Thyroid gland (tissue), 4 donors: ENCODE data around the gene BAHD1.

Experiments
- POLR2A ChIP-seq, 2 donors: fragments of 450-650 bp; IDR thresholded peaks; one replicate each; pipeline ENCODE4 v1.6.1; 2017; ENCODE audit warnings: antibody characterized with exemption in 2 of 2, mild to moderate bottlenecking in 2 of 2, moderate library complexity in 1 of 2
- TF ChIP-seq, protein P1 (sequence below), 6 experiments: fragments of 200-600 bp in 3 of 6; fragments of 450-650 bp in 3 of 6; sonication (generic) in 3 of 6; IDR thresholded peaks; one replicate each; pipeline ENCODE4 v1.5.1; 2016 to 2019; ENCODE audit warnings: antibody characterized with exemption in 6 of 6, mild to moderate bottlenecking in 2 of 6, inconsistent platforms in 1 of 6, moderate library complexity in 1 of 6

DNA sequence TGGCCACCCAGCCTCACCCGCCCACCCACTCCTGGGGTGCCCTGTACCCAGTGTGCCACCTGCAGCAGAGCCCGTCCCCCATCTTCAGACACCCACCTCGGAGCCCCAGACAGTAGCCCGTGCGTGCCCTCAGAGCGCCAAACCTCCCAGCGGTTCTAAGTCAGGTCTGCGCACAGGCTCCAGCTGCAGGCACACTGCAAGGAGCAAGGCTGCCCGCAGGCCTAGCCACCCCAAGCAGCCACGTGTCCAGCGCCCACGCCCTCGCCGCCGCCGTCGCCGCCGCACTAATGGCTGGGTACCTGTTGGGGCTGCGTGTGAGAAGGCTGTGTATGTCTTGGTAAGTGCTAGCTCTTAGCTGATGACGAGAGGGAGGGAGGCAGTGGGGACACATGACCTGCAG, 21.2 kb downstream of the BAHD1 start:
- TF ChIP-seq, protein P1, sequence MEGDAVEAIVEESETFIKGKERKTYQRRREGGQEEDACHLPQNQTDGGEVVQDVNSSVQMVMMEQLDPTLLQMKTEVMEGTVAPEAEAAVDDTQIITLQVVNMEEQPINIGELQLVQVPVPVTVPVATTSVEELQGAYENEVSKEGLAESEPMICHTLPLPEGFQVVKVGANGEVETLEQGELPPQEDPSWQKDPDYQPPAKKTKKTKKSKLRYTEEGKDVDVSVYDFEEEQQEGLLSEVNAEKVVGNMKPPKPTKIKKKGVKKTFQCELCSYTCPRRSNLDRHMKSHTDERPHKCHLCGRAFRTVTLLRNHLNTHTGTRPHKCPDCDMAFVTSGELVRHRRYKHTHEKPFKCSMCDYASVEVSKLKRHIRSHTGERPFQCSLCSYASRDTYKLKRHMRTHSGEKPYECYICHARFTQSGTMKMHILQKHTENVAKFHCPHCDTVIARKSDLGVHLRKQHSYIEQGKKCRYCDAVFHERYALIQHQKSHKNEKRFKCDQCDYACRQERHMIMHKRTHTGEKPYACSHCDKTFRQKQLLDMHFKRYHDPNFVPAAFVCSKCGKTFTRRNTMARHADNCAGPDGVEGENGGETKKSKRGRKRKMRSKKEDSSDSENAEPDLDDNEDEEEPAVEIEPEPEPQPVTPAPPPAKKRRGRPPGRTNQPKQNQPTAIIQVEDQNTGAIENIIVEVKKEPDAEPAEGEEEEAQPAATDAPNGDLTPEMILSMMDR (IDR thresholded peaks at IDR 0.05), result no peak
- TF ChIP-seq POLR2A (IDR thresholded peaks at IDR 0.05), result no peak
